Measurements from ENCODE around the gene ZNF580.

ZNF580 gene

DNA sequence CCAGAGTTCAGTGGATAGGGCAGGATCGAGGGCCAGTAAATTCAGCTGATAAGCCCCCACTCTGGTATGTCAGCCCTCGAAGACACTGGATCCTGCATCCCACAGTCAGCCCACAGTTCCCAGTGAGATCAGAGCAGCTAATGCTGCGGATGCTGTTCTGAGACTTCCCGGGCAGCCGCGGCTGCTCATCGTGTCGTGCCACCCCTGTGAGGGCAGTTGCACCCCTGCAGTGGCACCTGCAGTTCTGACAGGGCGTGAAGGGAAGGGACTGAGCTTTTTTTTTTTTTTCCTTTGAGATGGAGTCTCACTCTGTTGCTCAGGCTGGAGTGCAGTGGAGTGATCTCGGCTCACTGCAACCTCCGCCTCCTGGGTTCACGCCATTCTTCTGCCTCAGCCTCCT is 26.7 kb downstream of the ZNF580 start (continued):
- TF ChIP-seq, protein P1, sequence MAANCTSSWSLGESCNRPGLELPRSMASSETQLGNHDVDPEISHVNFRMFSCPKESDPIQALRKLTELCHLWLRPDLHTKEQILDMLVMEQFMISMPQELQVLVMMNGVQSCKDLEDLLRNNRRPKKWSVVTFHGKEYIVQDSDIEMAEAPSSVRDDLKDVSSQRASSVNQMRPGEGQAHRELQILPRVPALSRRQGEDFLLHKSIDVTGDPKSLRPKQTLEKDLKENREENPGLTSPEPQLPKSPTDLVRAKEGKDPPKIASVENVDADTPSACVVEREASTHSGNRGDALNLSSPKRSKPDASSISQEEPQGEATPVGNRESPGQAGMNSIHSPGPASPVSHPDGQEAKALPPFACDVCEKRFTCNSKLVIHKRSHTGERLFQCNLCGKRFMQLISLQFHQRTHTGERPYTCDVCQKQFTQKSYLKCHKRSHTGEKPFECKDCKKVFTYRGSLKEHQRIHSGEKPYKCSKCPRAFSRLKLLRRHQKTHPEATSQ (tag by site-specific recombination; IDR thresholded peaks at IDR 0.05) = no peak
- TF ChIP-seq KLF9 (tag by site-specific recombination; IDR thresholded peaks at IDR 0.05; ENCODE audit: low read depth) (no peak), ZIC2 (tag by site-specific recombination; IDR thresholded peaks at IDR 0.05) (peak; percentile 88)

DNA sequence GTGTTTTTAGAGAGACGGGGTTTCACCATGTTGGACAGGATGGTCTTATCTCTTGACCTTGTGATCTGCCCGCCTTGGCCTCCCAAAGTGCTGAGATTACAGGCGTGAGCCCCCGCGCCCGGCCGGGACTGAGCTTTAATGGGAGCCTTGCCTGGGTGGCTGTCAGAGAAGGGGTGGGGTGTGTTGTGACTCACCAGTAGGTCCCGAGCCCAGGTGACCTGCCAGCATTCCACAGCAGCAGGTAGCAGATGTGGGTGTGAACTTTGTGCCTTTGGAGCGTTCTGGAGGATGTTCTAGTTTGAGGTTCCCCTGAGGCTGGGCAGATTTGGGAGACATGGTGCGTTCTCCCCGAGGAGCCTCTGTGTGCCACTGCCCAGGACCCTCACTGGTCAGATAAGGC is 27.2 kb downstream of the ZNF580 start:
- no peak overlapping the region for H3K4me3 ChIP-seq (ENCODE audit: low read depth, low read length)
- H3K4me1 ChIP-seq (ENCODE audit: control insufficient read depth, insufficient read depth, low read length) = peaks cover 8% of the 10 kb centered on the region
- H3K27ac ChIP-seq (ENCODE audit: extremely low read depth, low read depth, low read length) = no peak overlapping the region
- peaks cover 49 to 86% of the 10 kb centered on the region in 2 experiments for H3K36me3 ChIP-seq (ENCODE audit: control insufficient read depth in 2 of 2, insufficient read depth in 1 of 2, low read length in 2 of 2)
- ChIA-PET POLR2A (interaction anchor here (2.7 to 3.0 kb wide), 2 partner anchors 11 to 13 kb away, joined by 10 to 12 read pairs; partner anchors contain the start of gene U2AF2), CTCF (interaction anchor here (0.6 to 1.0 kb wide), 2 partner anchors 14 to 20 kb away, joined by 4 to 5 read pairs; partner anchors contain the start of gene CCDC106)
- TF ChIP-seq ZNF585B (tag by site-specific recombination; IDR thresholded peaks at IDR 0.05) = no peak
- TF ChIP-seq BCL11A (tag by site-specific recombination; IDR thresholded peaks at IDR 0.05; ENCODE audit: low read depth) = 0 out of 2 replicates have a peak, but pooled peaks have one; percentile 30
- 0 out of 2 replicates have a peak, but pooled peaks have one; percentile 11 for TF ChIP-seq HOXD13 (CRISPR knock-in tag; IDR thresholded peaks at IDR 0.05; ENCODE audit: borderline replicate concordance)
- no peaks in the 10 kb centered on the region for H3K9me3 ChIP-seq (ENCODE audit: control insufficient read depth, insufficient read depth, low read depth, low read length)

DNA sequence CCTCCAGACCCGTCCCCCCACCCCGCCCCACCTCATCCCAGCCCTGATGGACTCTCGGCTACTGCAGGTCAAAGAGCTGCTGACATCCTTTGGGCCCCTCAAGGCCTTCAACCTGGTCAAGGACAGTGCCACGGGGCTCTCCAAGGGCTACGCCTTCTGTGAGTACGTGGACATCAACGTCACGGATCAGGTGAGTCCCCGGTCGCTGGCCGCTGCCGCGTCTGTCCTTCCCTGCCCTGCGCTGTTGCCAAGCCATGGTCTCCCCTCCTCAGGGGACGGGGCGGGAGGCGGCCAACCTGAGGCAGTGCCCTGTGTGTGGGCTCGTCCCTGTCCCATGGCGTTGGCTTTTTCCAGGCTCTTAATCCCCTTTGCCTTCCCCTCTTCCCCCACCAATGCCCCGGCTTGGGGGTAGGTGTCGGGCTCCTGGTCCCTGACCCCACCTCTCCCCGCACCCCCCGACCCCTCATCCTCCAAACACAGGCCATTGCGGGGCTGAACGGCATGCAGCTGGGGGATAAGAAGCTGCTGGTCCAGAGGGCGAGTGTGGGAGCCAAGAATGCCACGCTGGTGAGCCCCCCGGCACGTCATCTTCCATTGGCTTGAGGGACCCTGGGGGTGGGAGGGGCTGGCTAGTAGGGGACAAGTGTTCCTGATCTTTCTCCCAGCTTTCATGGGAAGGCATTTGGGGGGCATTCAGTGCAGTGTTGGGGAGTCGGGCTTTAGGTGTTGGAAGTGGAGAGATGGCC is 28.0 kb downstream of the ZNF580 start:
- no peak overlapping the region for H3K27ac ChIP-seq (ENCODE audit: extremely low read depth, low read depth, low read length)
- no peak for TF ChIP-seq KLF9 (tag by site-specific recombination; IDR thresholded peaks at IDR 0.05; ENCODE audit: low read depth)
- peak; percentile 38; the same call in 1 of the 2 replicates for TF ChIP-seq GLIS2 (tag by site-specific recombination; IDR thresholded peaks at IDR 0.05)
- peaks cover 41 to 83% of the 10 kb centered on the region in 2 experiments for H3K36me3 ChIP-seq (ENCODE audit: control insufficient read depth in 2 of 2, insufficient read depth in 1 of 2, low read length in 2 of 2)
- ChIA-PET POLR2A (no interaction called here), CTCF (interaction anchor here (1.0 kb wide), 1 partner anchor 21 kb away, joined by 4 read pairs; the partner anchor contains the start of gene CCDC106)
- H3K4me1 ChIP-seq (ENCODE audit: control insufficient read depth, insufficient read depth, low read length) = peaks cover 12% of the 10 kb centered on the region
- no peaks in the 10 kb centered on the region for H3K9me3 ChIP-seq (ENCODE audit: control insufficient read depth, insufficient read depth, low read depth, low read length)
- H3K4me3 ChIP-seq (ENCODE audit: low read depth, low read length) = no peak overlapping the region

DNA sequence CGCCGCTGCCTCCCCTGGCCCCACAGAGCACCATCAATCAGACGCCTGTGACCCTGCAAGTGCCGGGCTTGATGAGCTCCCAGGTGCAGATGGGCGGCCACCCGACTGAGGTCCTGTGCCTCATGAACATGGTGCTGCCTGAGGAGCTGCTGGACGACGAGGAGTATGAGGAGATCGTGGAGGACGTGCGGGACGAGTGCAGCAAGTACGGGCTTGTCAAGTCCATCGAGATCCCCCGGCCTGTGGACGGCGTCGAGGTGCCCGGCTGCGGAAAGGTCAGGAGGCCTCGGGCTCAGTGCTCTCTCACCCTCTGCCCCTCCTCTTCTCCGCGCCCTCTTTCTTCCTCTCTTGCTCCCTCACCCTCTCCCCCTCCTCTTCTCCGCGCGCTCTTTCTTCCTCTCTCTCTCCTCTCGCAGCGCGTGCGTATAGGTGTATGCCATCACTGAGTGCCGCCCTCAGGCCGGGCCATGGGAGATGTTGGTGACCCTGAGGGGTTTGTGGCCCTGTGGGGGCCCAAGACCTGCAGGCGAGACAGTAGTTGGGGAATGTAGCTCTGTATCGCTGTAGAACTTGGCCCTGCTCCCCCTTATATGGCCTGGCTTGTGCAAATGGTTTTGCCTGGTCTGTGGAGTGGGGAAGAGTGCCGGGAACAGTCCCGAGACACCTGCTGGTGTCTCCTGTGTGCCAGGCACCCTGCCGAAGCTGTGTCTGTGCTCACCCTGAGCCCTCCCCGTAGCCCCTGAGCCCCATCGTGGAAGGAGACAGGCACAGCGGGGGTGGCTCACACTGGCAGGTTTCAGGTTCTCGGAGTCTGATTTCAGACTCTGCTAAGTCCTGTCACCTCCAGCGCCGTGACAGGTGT is 28.8 kb downstream of the ZNF580 start:
- POLR2A ChIA-PET = no interaction called here
- Histone ChIP-seq H3K9me3 (ENCODE audit: control insufficient read depth, insufficient read depth, low read depth, low read length) (no peaks in the 10 kb centered on the region), H3K4me1 (ENCODE audit: control insufficient read depth, insufficient read depth, low read length) (peaks cover 12% of the 10 kb centered on the region), H3K36me3 (ENCODE audit: control insufficient read depth in 2 of 2, insufficient read depth in 1 of 2, low read length in 2 of 2) (peaks cover 33 to 78% of the 10 kb centered on the region in 2 experiments; a peak in 2 of 3 replicates), H3K27ac (ENCODE audit: extremely low read depth, low read depth, low read length) (no peak overlapping the region), H3K4me3 (ENCODE audit: low read depth, low read length) (no peak overlapping the region)
- CTCF ChIA-PET = interaction anchor here (1.0 to 2.5 kb wide), 2 partner anchors 15 to 37 kb away, joined by 7 to 35 read pairs; no protein-coding TSS in a partner anchor
- TF ChIP-seq GLIS1 (tag by site-specific recombination; IDR thresholded peaks at IDR 0.05) (no peak), ZNF248 (tag by site-specific recombination; IDR thresholded peaks at IDR 0.05) (no peak), ZNF157 (tag by site-specific recombination; IDR thresholded peaks at IDR 0.05) (no peak), ZNF114 (tag by site-specific recombination; IDR thresholded peaks at IDR 0.05) (no peak), HOXA7 (CRISPR knock-in tag; IDR thresholded peaks at IDR 0.05; ENCODE audit: borderline replicate concordance) (no peak), ZNF629 (tag by site-specific recombination; IDR thresholded peaks at IDR 0.05) (no peak), ZNF792 (tag by site-specific recombination; IDR thresholded peaks at IDR 0.05) (no peak), MEIS1 (CRISPR knock-in tag; IDR thresholded peaks at IDR 0.05; ENCODE audit: borderline replicate concordance) (no peak), ZIC2 (tag by site-specific recombination; IDR thresholded peaks at IDR 0.05) (no peak), REPIN1 (tag by site-specific recombination; IDR thresholded peaks at IDR 0.05; ENCODE audit: low read depth) (no peak), BCL11A (tag by site-specific recombination; IDR thresholded peaks at IDR 0.05; ENCODE audit: low read depth) (peak; percentile 57; the same call in 1 of the 2 replicates), ZNF571 (tag by site-specific recombination; IDR thresholded peaks at IDR 0.05) (no peak)
- TF ChIP-seq, protein P2, sequence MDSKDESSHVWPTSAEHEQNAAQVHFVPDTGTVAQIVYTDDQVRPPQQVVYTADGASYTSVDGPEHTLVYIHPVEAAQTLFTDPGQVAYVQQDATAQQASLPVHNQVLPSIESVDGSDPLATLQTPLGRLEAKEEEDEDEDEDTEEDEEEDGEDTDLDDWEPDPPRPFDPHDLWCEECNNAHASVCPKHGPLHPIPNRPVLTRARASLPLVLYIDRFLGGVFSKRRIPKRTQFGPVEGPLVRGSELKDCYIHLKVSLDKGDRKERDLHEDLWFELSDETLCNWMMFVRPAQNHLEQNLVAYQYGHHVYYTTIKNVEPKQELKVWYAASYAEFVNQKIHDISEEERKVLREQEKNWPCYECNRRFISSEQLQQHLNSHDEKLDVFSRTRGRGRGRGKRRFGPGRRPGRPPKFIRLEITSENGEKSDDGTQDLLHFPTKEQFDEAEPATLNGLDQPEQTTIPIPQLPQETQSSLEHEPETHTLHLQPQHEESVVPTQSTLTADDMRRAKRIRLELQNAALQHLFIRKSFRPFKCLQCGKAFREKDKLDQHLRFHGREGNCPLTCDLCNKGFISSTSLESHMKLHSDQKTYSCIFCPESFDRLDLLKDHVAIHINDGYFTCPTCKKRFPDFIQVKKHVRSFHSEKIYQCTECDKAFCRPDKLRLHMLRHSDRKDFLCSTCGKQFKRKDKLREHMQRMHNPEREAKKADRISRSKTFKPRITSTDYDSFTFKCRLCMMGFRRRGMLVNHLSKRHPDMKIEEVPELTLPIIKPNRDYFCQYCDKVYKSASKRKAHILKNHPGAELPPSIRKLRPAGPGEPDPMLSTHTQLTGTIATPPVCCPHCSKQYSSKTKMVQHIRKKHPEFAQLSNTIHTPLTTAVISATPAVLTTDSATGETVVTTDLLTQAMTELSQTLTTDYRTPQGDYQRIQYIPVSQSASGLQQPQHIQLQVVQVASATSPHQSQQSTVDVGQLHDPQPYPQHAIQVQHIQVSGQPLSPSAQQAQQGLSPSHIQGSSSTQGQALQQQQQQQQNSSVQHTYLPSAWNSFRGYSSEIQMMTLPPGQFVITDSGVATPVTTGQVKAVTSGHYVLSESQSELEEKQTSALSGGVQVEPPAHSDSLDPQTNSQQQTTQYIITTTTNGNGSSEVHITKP (tag by site-specific recombination; IDR thresholded peaks at IDR 0.05) = no peak
- TF ChIP-seq, protein P3, sequence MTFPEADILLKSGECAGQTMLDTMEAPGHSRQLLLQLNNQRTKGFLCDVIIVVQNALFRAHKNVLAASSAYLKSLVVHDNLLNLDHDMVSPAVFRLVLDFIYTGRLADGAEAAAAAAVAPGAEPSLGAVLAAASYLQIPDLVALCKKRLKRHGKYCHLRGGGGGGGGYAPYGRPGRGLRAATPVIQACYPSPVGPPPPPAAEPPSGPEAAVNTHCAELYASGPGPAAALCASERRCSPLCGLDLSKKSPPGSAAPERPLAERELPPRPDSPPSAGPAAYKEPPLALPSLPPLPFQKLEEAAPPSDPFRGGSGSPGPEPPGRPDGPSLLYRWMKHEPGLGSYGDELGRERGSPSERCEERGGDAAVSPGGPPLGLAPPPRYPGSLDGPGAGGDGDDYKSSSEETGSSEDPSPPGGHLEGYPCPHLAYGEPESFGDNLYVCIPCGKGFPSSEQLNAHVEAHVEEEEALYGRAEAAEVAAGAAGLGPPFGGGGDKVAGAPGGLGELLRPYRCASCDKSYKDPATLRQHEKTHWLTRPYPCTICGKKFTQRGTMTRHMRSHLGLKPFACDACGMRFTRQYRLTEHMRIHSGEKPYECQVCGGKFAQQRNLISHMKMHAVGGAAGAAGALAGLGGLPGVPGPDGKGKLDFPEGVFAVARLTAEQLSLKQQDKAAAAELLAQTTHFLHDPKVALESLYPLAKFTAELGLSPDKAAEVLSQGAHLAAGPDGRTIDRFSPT (tag by site-specific recombination; IDR thresholded peaks at IDR 0.05) = 0 out of 2 replicates have a peak, but pooled peaks have one; percentile 42

All from HEK293 (cell line).